H1 (cell line): Measurements from ENCODE around the gene ZNF277.

Source experiments
- BACH1 ChIP-seq: IDR thresholded peaks from 2 replicates; pipeline ENCODE4 v1.6.1; 2012; ENCODE audit warnings: low read length, improper control_type of control experiment
- EP300 ChIP-seq, 2 experiments: IDR thresholded peaks; 1 replicate in 1 of 2; 2 replicates in 1 of 2; pipeline ENCODE4 v1.6.1; 2011 to 2012; ENCODE audit warnings: low read depth in 2 of 2, low read length in 2 of 2, mild to moderate bottlenecking in 2 of 2, borderline replicate concordance in 1 of 2, inconsistent platforms in 1 of 2, moderate library complexity in 1 of 2
- JUND ChIP-seq: IDR thresholded peaks from 2 replicates; pipeline ENCODE4 v1.6.1; 2011; ENCODE audit warnings: mild to moderate bottlenecking, improper control_type of control experiment, low read length
- MAFK ChIP-seq: IDR thresholded peaks from 2 replicates; pipeline ENCODE4 v1.6.1; 2012; ENCODE audit warnings: low read depth, mild to moderate bottlenecking, improper control_type of control experiment, low read length
- PHF8 ChIP-seq: fragments of 200-600 bp; sonication (generic); conservative IDR thresholded peaks from 2 replicates; pipeline ENCODE4 v1.7.1; 2012; ENCODE audit warnings: low read depth, mild to moderate bottlenecking, inconsistent platforms, low read length, moderate library complexity
- POLR2A ChIP-seq, 2 experiments: IDR thresholded peaks; 1 replicate in 1 of 2; 2 replicates in 1 of 2; pipeline ENCODE4 v1.6.1; 2011; ENCODE audit warnings: low read depth in 2 of 2, low read length in 2 of 2, mild to moderate bottlenecking in 2 of 2; ENCODE audit errors: control extremely low read depth in 1 of 2
- POLR2AphosphoS5 ChIP-seq: IDR thresholded peaks from 2 replicates; pipeline ENCODE4 v1.6.1; 2011; ENCODE audit warnings: low read depth, low read length
- TAF1 ChIP-seq: IDR thresholded peaks from 2 replicates; pipeline ENCODE4 v1.6.1; 2011; ENCODE audit warnings: mild to moderate bottlenecking, low read depth, low read length
- ZNF274 ChIP-seq: IDR thresholded peaks from 2 replicates; pipeline ENCODE4 v1.7.0; 2012; ENCODE audit warnings: low read length, borderline replicate concordance; ENCODE audit errors: extremely low read depth
- TF ChIP-seq, protein P1 (sequence below), 3 experiments: IDR thresholded peaks; 1 replicate in 2 of 3; 2 replicates in 1 of 3; pipeline versions ENCODE4 v1.5.1 to v1.6.1; 2011; ENCODE audit warnings: low read length in 3 of 3, mild to moderate bottlenecking in 3 of 3, inconsistent platforms in 2 of 3, low read depth in 1 of 3, moderate library complexity in 1 of 3; ENCODE audit not compliant: insufficient read depth in 1 of 3; ENCODE audit errors: control extremely low read depth in 1 of 3
- TF ChIP-seq, protein P2 (sequence below): IDR thresholded peaks from 2 replicates; pipeline ENCODE4 v1.6.1; 2012; ENCODE audit warnings: inconsistent platforms

- TF ChIP-seq TAF1, result no peak
- no peak for TF ChIP-seq POLR2AphosphoS5
- TF ChIP-seq, protein P1, sequence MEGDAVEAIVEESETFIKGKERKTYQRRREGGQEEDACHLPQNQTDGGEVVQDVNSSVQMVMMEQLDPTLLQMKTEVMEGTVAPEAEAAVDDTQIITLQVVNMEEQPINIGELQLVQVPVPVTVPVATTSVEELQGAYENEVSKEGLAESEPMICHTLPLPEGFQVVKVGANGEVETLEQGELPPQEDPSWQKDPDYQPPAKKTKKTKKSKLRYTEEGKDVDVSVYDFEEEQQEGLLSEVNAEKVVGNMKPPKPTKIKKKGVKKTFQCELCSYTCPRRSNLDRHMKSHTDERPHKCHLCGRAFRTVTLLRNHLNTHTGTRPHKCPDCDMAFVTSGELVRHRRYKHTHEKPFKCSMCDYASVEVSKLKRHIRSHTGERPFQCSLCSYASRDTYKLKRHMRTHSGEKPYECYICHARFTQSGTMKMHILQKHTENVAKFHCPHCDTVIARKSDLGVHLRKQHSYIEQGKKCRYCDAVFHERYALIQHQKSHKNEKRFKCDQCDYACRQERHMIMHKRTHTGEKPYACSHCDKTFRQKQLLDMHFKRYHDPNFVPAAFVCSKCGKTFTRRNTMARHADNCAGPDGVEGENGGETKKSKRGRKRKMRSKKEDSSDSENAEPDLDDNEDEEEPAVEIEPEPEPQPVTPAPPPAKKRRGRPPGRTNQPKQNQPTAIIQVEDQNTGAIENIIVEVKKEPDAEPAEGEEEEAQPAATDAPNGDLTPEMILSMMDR (IDR thresholded peaks at IDR 0.05; ENCODE audit: control extremely low read depth in 1 of 3, insufficient read depth in 1 of 3, low read depth in 1 of 3, low read length in 3 of 3), result no peak
- TF ChIP-seq POLR2A (IDR thresholded peaks at IDR 0.05; ENCODE audit: control extremely low read depth in 1 of 2, low read depth in 2 of 2, low read length in 2 of 2), result no peak
- TF ChIP-seq ZNF274, result no peak
- TF ChIP-seq MAFK, result no peak
- no peak for TF ChIP-seq BACH1
- no peak for TF ChIP-seq JUND
- TF ChIP-seq EP300 (IDR thresholded peaks at IDR 0.05; ENCODE audit: borderline replicate concordance in 1 of 2, low read depth in 2 of 2, low read length in 2 of 2), result no peak
- TF ChIP-seq, protein P2, sequence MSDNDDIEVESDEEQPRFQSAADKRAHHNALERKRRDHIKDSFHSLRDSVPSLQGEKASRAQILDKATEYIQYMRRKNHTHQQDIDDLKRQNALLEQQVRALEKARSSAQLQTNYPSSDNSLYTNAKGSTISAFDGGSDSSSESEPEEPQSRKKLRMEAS, result no peak
- no peak for TF ChIP-seq PHF8
These were observed 4.9 kb downstream of the ZNF277 start for GRCh38 chr7:112211348-112211907.
